GM18873 (cell line): ENCODE measurements around the gene ROR2.

Experiments
- ATAC-seq: cut with Tn5 transposase; IDR thresholded peaks from one replicate; pipeline ENCODE4 v1.9.1; 2021; ENCODE audit warnings: mild to moderate bottlenecking, moderate library complexity, moderate number of reproducible peaks; ENCODE audit not compliant: unreplicated experiment, low FRiP score

The ROR2 gene

DNA sequence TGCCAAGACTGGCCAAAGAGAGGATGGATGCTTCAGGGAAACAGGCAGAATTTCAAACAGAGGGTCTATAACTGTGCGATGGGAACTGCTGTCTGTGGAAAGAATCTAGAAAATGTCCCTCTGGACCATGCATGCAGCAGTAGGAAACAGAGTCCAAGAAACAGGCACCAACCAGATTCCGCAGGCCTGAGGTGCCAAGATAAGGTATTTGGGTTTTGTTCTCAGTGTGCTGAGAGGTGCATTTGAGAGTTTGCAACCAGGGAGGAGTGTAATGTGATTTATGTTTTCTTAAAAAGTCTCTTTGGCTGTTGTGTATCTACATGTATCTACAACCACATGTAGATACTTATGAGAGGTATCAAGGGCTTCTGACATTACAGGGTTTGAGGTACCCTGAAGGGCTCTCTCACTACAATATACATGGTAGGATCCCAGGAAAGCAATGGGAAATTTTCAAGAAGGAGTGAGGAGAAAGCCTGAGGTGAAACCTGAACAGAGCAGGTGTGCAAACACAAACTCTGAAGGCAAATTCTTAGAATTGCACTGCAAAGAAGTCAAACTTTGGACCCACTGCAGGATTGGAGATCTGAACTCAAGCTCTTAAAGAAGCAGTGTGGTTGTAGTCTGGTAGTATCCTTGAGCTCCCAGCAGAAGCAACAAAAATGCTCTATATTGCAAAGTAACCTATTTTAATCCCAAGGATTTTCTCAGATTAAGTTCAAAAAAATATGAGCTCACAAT is 343.6 kb downstream of the ROR2 start:
- no peak for ATAC-seq

GRCh38 chr9:91604451-91605179 is 345.4 kb downstream of the ROR2 start:
- ATAC-seq, result no peak

- no peak for ATAC-seq
Measured at GRCh38 chr9:91603932-91604331, 346.1 kb downstream of the ROR2 start.

- ATAC-seq, result no peak
Measured at GRCh38 chr9:91599564-91599963, 350.5 kb downstream of the ROR2 start.

GRCh38 chr9:91591627-91592026 is 358.4 kb downstream of the ROR2 start:
- no peak for ATAC-seq

GRCh38 chr9:91589101-91589553 is 360.9 kb downstream of the ROR2 start:
- ATAC-seq, result no peak

- ATAC-seq, result no peak
Measured at GRCh38 chr9:91586282-91586681, 363.7 kb downstream of the ROR2 start.

GRCh38 chr9:91583966-91584365 is 366.1 kb downstream of the ROR2 start:
- no peak for ATAC-seq

GRCh38 chr9:91583161-91583875 is 366.7 kb downstream of the ROR2 start:
- ATAC-seq, result no peak

DNA sequence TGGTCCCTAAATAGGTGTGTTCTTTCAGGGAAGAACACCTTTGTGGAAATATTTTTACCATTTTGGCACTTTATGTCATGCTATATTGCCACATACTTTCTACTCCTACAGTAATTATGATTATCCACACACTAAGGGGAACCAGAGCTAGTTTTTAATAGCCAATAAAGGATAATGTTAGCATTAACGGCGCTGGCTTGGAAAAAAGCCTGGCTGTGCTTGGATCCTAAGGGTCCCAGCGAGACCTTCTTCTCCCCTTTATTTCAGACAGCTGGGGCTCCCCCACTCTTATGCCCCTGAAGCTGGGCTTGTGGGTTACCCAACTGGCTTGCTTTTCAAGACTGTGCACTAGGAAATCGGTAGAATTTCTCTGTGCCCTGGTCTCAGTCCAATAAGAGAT is 367.8 kb downstream of the ROR2 start:
- ATAC-seq, result no peak

GRCh38 chr9:91580136-91580535 is 369.9 kb downstream of the ROR2 start:
- ATAC-seq, result no peak

DNA sequence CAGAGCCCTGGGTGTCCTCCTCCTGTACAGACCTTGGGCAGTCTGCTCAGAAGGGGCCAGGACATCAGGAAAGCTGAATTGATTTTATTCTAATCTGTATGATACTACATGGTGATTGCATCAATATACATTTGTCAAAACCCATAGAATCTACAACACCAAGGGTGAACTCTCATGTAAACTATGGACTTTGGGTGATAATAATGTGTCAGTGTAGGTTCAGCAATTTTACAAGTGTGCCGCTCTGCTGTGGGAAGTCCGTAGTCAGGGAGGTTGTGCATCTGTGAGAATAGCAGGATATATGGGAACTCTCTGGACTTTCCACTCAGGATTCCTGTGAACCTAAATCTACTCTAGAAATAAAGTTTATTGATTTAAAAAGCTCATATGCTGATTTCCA is 371.1 kb downstream of the ROR2 start:
- ATAC-seq, result no peak

DNA sequence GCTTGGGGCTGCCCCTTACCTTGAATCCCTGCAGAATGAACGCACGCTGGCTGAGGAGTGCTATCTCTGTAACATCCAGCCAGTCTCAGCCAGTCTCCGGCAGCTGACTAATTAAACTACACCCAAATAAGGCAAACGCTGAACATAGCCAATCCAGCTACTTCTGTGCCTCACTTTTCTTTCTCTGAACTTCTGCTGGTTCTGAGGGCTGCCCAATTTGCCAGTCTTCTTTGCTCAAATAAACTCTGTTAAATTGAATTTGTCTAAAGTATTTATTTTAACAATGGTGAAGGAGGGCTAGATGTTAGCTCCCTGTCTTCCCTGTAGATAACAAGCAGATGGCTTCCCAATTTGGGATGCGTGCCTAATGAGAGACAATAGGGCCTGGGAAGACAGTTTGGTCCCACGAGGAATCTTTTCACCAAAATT is 372.4 kb downstream of the ROR2 start:
- ATAC-seq, result no peak

GRCh38 chr9:91572811-91573210 is 377.2 kb downstream of the ROR2 start:
- ATAC-seq, result no peak

DNA sequence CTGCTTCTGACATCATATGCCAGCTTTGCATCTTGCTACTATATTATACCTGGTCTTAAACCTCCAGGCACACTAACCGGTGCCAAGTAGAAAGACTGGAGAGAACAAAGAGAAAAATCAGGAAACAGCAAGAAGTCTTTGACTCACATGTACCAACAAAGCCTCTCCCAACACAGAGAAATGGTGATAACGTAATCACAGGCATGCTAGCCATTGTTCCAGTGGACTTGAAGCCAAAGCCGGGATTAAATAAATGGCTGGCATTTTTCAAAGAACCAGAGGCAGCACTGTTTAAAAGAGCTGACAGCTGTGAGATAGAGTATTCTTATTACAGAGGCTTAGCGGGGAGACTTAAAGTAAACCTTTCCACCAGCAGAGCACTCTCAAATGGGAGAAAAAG is 378.0 kb downstream of the ROR2 start:
- no peak for ATAC-seq

- ATAC-seq, result no peak
Measured at GRCh38 chr9:91571036-91571435, 379.0 kb downstream of the ROR2 start.

DNA sequence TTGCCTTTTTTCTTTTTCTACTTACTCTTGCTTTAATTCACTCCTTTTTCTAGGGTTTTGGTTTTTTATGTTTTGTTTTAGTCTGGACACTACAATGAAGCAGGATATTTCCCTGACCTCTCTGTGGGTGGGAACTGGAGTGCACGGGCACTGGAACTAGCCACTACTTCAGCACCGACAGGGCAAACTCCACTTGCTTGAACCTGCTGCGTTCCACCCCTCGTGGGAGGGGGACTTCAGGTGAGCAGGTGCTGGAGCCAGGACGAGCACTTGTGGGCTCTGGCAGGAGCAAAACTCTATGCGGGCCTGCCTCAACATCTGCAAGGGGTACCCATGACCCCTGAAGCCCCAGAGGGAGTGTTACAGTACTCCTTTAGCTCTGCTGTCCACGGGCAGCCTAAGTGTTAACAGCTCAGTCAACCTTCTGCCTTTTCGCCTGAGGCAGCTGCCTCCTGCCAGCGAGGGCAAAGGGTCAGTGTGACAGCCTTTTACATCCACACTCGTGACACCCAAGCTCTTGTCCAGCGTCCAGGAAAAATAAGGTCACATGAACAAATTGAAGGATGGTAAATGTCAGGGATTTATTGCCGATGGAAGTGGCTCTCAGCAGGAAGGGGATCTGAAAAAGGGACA is 382.3 kb downstream of the ROR2 start:
- no peak for ATAC-seq

GRCh38 chr9:91564081-91564670 is 385.9 kb downstream of the ROR2 start:
- ATAC-seq, result no peak

- ATAC-seq, result no peak
Measured at GRCh38 chr9:91562416-91562815, 387.6 kb downstream of the ROR2 start.

- ATAC-seq, result no peak
Measured at GRCh38 chr9:91560301-91560700, 389.7 kb downstream of the ROR2 start.
